ENCODE measurements around the gene TFR2. TPM values are rescaled to one million over a fixed set of nuclear protein-coding genes. Genes with fewer than 3 reads are reported as not detected.
"Not testable (repeated sequence)": the region's sequence is repeated elsewhere in the genome, so short reads cannot be mapped to it uniquely, and the experiment has no call there.

Gene TFR2
- total RNA-seq, 1 donor from 2014 or later: 1.4 TPM

- DNase-seq: no peak
Measured at GRCh38 chr7:100678291-100678984, 37.1 kb upstream of the TFR2 start.

GRCh38 chr7:100677308-100678267 is 36.2 kb upstream of the TFR2 start:
- DNase-seq: no peak

- DNase-seq: no peak
Measured at GRCh38 chr7:100676501-100677306, 35.4 kb upstream of the TFR2 start.

- peak; percentile 48 for DNase-seq
Measured at GRCh38 chr7:100675581-100676350, 34.4 kb upstream of the TFR2 start.

GRCh38 chr7:100675105-100675451 is 33.7 kb upstream of the TFR2 start:
- no peak for DNase-seq

GRCh38 chr7:100674411-100675104 is 33.2 kb upstream of the TFR2 start:
- DNase-seq: no peak

GRCh38 chr7:100673942-100674410 is 32.6 kb upstream of the TFR2 start:
- DNase-seq: no peak

- peak; percentile 98 for DNase-seq
Measured at GRCh38 chr7:100673302-100673941, 32.1 kb upstream of the TFR2 start, which contains the start of gene GNB2. TSS of gene GNB2 (plus strand) at chr7:100673740. CDS start at chr7:100676266, 2,526 bp downstream.

- DNase-seq: no peak
Measured at GRCh38 chr7:100671353-100672327, 30.3 kb upstream of the TFR2 start.

- no peak for DNase-seq
Measured at GRCh38 chr7:100670074-100670473, 28.7 kb upstream of the TFR2 start.

- not testable (repeated sequence) for DNase-seq
Measured at GRCh38 chr7:100669106-100669505, 27.8 kb upstream of the TFR2 start.

GRCh38 chr7:100668069-100668449 is 26.7 kb upstream of the TFR2 start:
- DNase-seq: no peak

GRCh38 chr7:100667331-100668068 is 26.1 kb upstream of the TFR2 start:
- no peak for DNase-seq

GRCh38 chr7:100665168-100665726 is 23.9 kb upstream of the TFR2 start:
- DNase-seq: no peak

GRCh38 chr7:100662194-100662776 is 20.9 kb upstream of the TFR2 start:
- DNase-seq: not testable (repeated sequence)

- DNase-seq: no peak
Measured at GRCh38 chr7:100655908-100656674, 14.7 kb upstream of the TFR2 start, which contains the start of gene ACTL6B. TSS of gene ACTL6B (minus strand) at chr7:100656448. CDS start at chr7:100656354, 94 bp downstream.

Measured in skin of body (tissue), 2 donors.